Neural progenitor cell (in vitro differentiated cells): ENCODE data around the gene SLC29A1. TPM values are rescaled to one million over a fixed set of nuclear protein-coding genes. Genes with fewer than 3 reads are reported as not detected.

ENCODE experiments used
- DNase-seq: peaks from one replicate; pipeline ENCODE4 v3.0.0-alpha.2; 2016; ENCODE audit warnings: low spot score
- H2AFZ ChIP-seq: fragments of 200-600 bp; sonication (generic); replicated peaks from 2 replicates; pipeline ENCODE4 v1.6.1; 2016; ENCODE audit warnings: antibody characterized with exemption
- H3F3A ChIP-seq: fragments of 200-600 bp; sonication (generic); 2 replicates; pipeline ENCODE4 v1.6.1; 2016; ENCODE audit warnings: antibody characterized with exemption, low read depth
- H3K27ac ChIP-seq: fragments of 200-600 bp; sonication (generic); 2 replicates; pipeline ENCODE4 v1.5.1; 2016; ENCODE audit warnings: mild to moderate bottlenecking
- H3K27me3 ChIP-seq: fragments of 200-600 bp; sonication (generic); 2 replicates; pipeline ENCODE4 v1.6.1; 2016; ENCODE audit warnings: mild to moderate bottlenecking, moderate library complexity
- H3K36me3 ChIP-seq: fragments of 200-600 bp; sonication (generic); 2 replicates; pipeline ENCODE4 v1.5.1; 2016
- H3K4me1 ChIP-seq: fragments of 200-600 bp; sonication (generic); 2 replicates; pipeline ENCODE4 v1.6.1; 2016; ENCODE audit warnings: mixed run types
- H3K4me2 ChIP-seq: fragments of 200-600 bp; sonication (generic); 2 replicates; pipeline ENCODE4 v1.6.1; 2016
- H3K4me3 ChIP-seq: fragments of 200-600 bp; sonication (generic); 2 replicates; pipeline ENCODE4 v1.5.1; 2016
- H3K79me2 ChIP-seq: fragments of 200-600 bp; sonication (generic); 2 replicates; pipeline ENCODE4 v1.6.1; 2016; ENCODE audit warnings: low read depth
- H3K9ac ChIP-seq: fragments of 200-600 bp; sonication (generic); 2 replicates; pipeline ENCODE4 v1.6.1; 2016
- H3K9me3 ChIP-seq: fragments of 200-600 bp; sonication (generic); 2 replicates; pipeline ENCODE4 v1.5.1; 2016; ENCODE audit warnings: low read depth
- H4K20me1 ChIP-seq: fragments of 200-600 bp; sonication (generic); 2 replicates; pipeline ENCODE4 v1.6.1; 2016; ENCODE audit warnings: low read depth
- H3K27ac Mint-ChIP-seq: 3 replicates; pipeline ENCODE4 v1.8.0; 2021; ENCODE audit warnings: mixed read lengths
- H3K27me3 Mint-ChIP-seq: 2 replicates; pipeline ENCODE4 v1.8.0; 2022; ENCODE audit warnings: low read depth, mild to moderate bottlenecking, inconsistent platforms, moderate library complexity, mixed read lengths; ENCODE audit not compliant: insufficient read depth
- H3K36me3 Mint-ChIP-seq: 3 replicates; pipeline ENCODE4 v1.8.0; 2021; ENCODE audit warnings: mixed read lengths
- H3K4me1 Mint-ChIP-seq: 3 replicates; pipeline ENCODE4 v1.8.0; 2021; ENCODE audit warnings: mixed read lengths
- H3K4me3 Mint-ChIP-seq: 3 replicates; pipeline ENCODE4 v1.8.0; 2021; ENCODE audit warnings: mild to moderate bottlenecking, moderate library complexity, mixed read lengths
- H3K9me3 Mint-ChIP-seq: 3 replicates; pipeline ENCODE4 v1.8.0; 2020; ENCODE audit warnings: mixed read lengths
- EZH2 ChIP-seq: fragments of 200-600 bp; sonication (generic); IDR thresholded peaks from 2 replicates; pipeline ENCODE4 v1.6.1; 2017; ENCODE audit warnings: antibody characterized with exemption, mild to moderate bottlenecking, moderate library complexity
- EZH2phosphoT487 ChIP-seq: fragments of 200-600 bp; sonication (generic); IDR thresholded peaks from 2 replicates; pipeline ENCODE4 v1.6.1; 2017; ENCODE audit warnings: antibody characterized with exemption
- total RNA-seq: library from RNA; depleted of rRNA; stranded (reverse); fragments of >200 nt; gene quantifications from 2 replicates; pipeline ENCODE4 v1.2.3, GENCODE V29; 2015; ENCODE audit warnings: low replicate concordance
- TF ChIP-seq, protein P1 (sequence below): fragments of 200-600 bp; sonication (generic); IDR thresholded peaks from 2 replicates; pipeline ENCODE4 v1.5.1; 2017; ENCODE audit warnings: antibody characterized with exemption, mild to moderate bottlenecking

The SLC29A1 gene
- total RNA-seq, 1 donor from 2014 or later = 34.8 TPM

DNA sequence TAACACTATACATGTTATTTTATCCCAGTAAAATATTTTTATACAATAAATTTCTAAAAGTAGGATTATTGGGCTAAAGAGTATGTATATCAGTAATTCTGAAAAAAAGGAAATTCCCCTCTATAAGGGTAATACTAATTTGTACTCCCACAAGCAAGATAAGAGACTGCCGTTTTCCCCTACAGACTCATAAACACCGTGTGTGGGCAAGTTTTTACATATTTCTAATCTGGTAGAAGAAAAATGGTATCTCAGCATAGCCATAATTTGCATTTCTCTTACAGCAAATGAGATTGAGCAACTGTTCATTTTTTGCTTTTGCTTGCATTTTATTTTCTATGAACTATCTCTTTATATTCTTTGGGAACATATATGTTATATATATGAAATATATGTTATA is 32.7 kb upstream of the SLC29A1 start:
- Histone ChIP-seq H4K20me1 (no peaks in the 10 kb centered on the region), H3K79me2 (no peaks in the 10 kb centered on the region), H3K9me3 (no peaks in the 10 kb centered on the region), H3K27me3 (no peaks in the 10 kb centered on the region), H3K4me2 (no peak overlapping the region), H3K4me3 (no peak overlapping the region), H3K9ac (no peak overlapping the region), H2AFZ (no peak overlapping the region), H3K36me3 (no peaks in the 10 kb centered on the region), H3K4me1 (peaks cover 24% of the 10 kb centered on the region), H3K27ac (no peak overlapping the region), H3F3A (peaks cover 28% of the 10 kb centered on the region)
- Mint-ChIP-seq H3K27me3 (peaks cover 14% of the 10 kb centered on the region), H3K9me3 (no peaks in the 10 kb centered on the region), H3K36me3 (no peaks in the 10 kb centered on the region), H3K4me3 (no peak overlapping the region), H3K27ac (no peak overlapping the region), H3K4me1 (peaks cover 20% of the 10 kb centered on the region)
- TF ChIP-seq EZH2phosphoT487 (no peak), EZH2 (no peak)
- TF ChIP-seq, protein P1, sequence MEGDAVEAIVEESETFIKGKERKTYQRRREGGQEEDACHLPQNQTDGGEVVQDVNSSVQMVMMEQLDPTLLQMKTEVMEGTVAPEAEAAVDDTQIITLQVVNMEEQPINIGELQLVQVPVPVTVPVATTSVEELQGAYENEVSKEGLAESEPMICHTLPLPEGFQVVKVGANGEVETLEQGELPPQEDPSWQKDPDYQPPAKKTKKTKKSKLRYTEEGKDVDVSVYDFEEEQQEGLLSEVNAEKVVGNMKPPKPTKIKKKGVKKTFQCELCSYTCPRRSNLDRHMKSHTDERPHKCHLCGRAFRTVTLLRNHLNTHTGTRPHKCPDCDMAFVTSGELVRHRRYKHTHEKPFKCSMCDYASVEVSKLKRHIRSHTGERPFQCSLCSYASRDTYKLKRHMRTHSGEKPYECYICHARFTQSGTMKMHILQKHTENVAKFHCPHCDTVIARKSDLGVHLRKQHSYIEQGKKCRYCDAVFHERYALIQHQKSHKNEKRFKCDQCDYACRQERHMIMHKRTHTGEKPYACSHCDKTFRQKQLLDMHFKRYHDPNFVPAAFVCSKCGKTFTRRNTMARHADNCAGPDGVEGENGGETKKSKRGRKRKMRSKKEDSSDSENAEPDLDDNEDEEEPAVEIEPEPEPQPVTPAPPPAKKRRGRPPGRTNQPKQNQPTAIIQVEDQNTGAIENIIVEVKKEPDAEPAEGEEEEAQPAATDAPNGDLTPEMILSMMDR = no peak
- no peak for DNase-seq

- H3K9me3 ChIP-seq = no peaks in the 10 kb centered on the region
- no peaks in the 10 kb centered on the region for H4K20me1 ChIP-seq
- peaks cover 9% of the 10 kb centered on the region for H3K4me1 ChIP-seq
- TF ChIP-seq EZH2phosphoT487 (no peak), EZH2 (no peak)
- TF ChIP-seq, protein P1 = no peak
- no peaks in the 10 kb centered on the region for H3K27me3 ChIP-seq
- no peaks in the 10 kb centered on the region for H3K9me3 Mint-ChIP-seq
- H3K9ac ChIP-seq = no peak overlapping the region
- H3K4me3 Mint-ChIP-seq = peak overlapping the region; percentile 9
- H3K36me3 Mint-ChIP-seq = no peaks in the 10 kb centered on the region
- no peaks in the 10 kb centered on the region for H3K79me2 ChIP-seq
- peaks cover 8% of the 10 kb centered on the region for H3K4me1 Mint-ChIP-seq
- H3K4me2 ChIP-seq = peak overlapping the region; percentile 49
- no peak overlapping the region for H3K4me3 ChIP-seq
- peaks cover 12% of the 10 kb centered on the region for H3F3A ChIP-seq
- no peaks in the 10 kb centered on the region for H3K36me3 ChIP-seq
- no peak overlapping the region for H3K27ac ChIP-seq
- peak overlapping the region; percentile 43 for H3K27ac Mint-ChIP-seq
- peak overlapping the region; percentile 100 for H2AFZ ChIP-seq
- H3K27me3 Mint-ChIP-seq = peaks cover 13% of the 10 kb centered on the region
- peak; percentile 25 for DNase-seq
Observed at GRCh38 chr6:44192428-44193041, 30.9 kb upstream of the SLC29A1 start.

DNA sequence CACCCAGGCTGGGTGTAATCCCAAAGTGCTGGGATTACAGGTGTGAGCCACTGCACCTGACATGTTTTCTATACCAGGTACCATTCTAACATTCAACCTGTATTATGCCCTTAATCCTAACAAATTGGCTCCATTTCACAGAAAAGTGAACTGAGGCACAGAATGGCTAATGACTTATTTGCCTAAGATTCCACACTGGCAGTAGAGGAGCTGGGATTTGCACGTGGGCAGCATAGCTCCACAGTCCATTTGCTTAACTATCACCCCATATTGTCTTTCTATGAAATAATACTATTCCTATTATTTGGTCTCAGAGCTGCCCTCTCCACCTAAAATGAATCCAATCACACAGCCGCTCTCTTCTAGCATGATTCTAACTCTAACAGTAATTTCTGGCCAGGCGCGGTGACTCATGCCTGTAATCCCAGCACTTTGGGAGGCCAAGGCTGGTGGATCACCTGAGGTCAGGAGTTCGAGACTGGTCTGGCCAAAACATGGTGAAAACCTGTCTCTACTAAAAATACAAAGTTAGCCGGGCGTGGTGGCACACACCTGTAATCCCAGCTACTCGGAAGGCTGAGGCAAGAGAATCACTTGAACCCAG is 30.0 kb upstream of the SLC29A1 start:
- peaks cover 8% of the 10 kb centered on the region for H3K4me1 Mint-ChIP-seq
- Histone ChIP-seq H4K20me1 (no peaks in the 10 kb centered on the region), H3K27me3 (no peaks in the 10 kb centered on the region), H3K4me2 (no peak overlapping the region), H3K9ac (no peak overlapping the region), H3F3A (peaks cover 12% of the 10 kb centered on the region), H2AFZ (no peak overlapping the region), H3K4me1 (peaks cover 9% of the 10 kb centered on the region), H3K36me3 (no peaks in the 10 kb centered on the region), H3K27ac (no peak overlapping the region), H3K9me3 (no peaks in the 10 kb centered on the region), H3K79me2 (no peaks in the 10 kb centered on the region), H3K4me3 (no peak overlapping the region)
- H3K9me3 Mint-ChIP-seq = no peaks in the 10 kb centered on the region
- H3K36me3 Mint-ChIP-seq = no peaks in the 10 kb centered on the region
- H3K4me3 Mint-ChIP-seq = no peak overlapping the region
- no peak for DNase-seq
- peaks cover 13% of the 10 kb centered on the region for H3K27me3 Mint-ChIP-seq
- no peak for TF ChIP-seq EZH2phosphoT487
- TF ChIP-seq, protein P1 = no peak
- peak overlapping the region; percentile 52 for H3K27ac Mint-ChIP-seq
